ENCODE measurements around the gene TWNK. TPM values are rescaled to one million over a fixed set of nuclear protein-coding genes. Genes with fewer than 3 reads are reported as not detected.
"Not testable (repeated sequence)": the region's sequence is repeated elsewhere in the genome, so short reads cannot be mapped to it uniquely, and the experiment has no call there.

TWNK gene
- total and polyA plus RNA-seq, 7 experiments from 2014 or later: 5.8 to 18.9 (median 14.8) TPM

- no peak overlapping the region for H3K4me3 ChIP-seq (ENCODE audit: low read length)
- ChIA-PET POLR2A (no interaction called here), CTCF (no interaction called here)
- no peaks in the 10 kb centered on the region for H3K27me3 ChIP-seq (ENCODE audit: control insufficient read depth in 2 of 2, insufficient read depth in 2 of 2, low read length in 2 of 2)
- H3K36me3 Mint-ChIP-seq: no peaks in the 10 kb centered on the region
- H3K27ac ChIP-seq (ENCODE audit: low read depth, low read length): no peak overlapping the region
- H3K27me3 Mint-ChIP-seq: peaks cover 0 to 5% (median 0%) of the 10 kb centered on the region in 5 donors
- H3K4me1 ChIP-seq (ENCODE audit: control insufficient read depth in 2 of 2, insufficient read depth in 2 of 2, low read length in 2 of 2): peaks cover 4 to 12% of the 10 kb centered on the region in 2 donors
- DNase-seq (no peak), ATAC-seq (no peak)
- intact Hi-C loops (cut with micrococcal nuclease): no loop called here
- H3K9me3 Mint-ChIP-seq: no peaks in the 10 kb centered on the region
- no peak overlapping the region for H3K4me3 Mint-ChIP-seq
- no peaks in the 10 kb centered on the region for H3K9me3 ChIP-seq (ENCODE audit: control insufficient read depth in 2 of 3, low read length in 3 of 3)
- H3K4me1 Mint-ChIP-seq: peaks cover 4 to 18% (median 14%) of the 10 kb centered on the region in 7 donors
- no peaks in the 10 kb centered on the region for H3K36me3 ChIP-seq (ENCODE audit: control insufficient read depth in 2 of 3, insufficient read depth in 3 of 3, low read length in 3 of 3)
- peak overlapping the region in 1 of 9 donors; percentile 39 for H3K27ac Mint-ChIP-seq
Observed at GRCh38 chr10:100972115-100972903, 15.0 kb upstream of the TWNK start.

DNA sequence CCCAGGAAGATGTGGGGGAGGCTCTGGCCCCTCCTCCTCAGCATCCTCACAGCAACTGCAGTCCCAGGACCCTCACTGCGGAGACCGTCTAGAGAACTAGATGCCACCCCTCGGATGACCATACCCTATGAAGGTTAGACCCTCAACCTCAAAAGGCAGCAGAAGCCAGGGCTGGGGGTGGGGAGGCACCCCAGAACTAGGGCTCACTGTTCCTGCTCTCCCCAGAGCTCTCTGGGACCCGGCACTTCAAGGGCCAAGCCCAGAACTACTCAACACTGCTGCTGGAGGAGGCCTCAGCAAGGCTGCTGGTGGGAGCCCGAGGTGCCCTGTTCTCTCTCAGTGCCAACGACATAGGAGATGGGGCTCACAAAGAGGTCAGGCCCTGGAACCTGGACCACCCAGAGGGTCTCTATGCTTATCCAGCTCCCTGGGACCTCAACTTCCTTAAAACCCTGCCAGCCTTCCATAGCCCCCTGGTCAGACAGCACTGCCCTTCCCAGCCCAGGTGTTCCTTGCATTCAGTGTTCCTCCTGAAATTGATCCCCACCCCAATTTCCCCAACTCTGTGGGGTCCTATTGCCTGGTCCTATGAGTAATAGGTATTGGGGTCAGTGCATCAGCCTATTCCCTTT is 14.3 kb upstream of the TWNK start:
- no peak for ATAC-seq
- no peak overlapping the region for H3K4me3 Mint-ChIP-seq
- no peak for DNase-seq
- no peaks in the 10 kb centered on the region for H3K36me3 Mint-ChIP-seq
- peaks cover 2 to 18% (median 15%) of the 10 kb centered on the region in 7 donors for H3K4me1 Mint-ChIP-seq
- Histone ChIP-seq H3K4me3 (ENCODE audit: low read length) (no peak overlapping the region), H3K27me3 (ENCODE audit: control insufficient read depth in 2 of 2, insufficient read depth in 2 of 2, low read length in 2 of 2) (no peaks in the 10 kb centered on the region), H3K36me3 (ENCODE audit: control insufficient read depth in 2 of 3, insufficient read depth in 3 of 3, low read length in 3 of 3) (no peaks in the 10 kb centered on the region), H3K4me1 (ENCODE audit: control insufficient read depth in 2 of 2, insufficient read depth in 2 of 2, low read length in 2 of 2) (peaks cover 4 to 12% of the 10 kb centered on the region in 2 donors), H3K9me3 (ENCODE audit: control insufficient read depth in 2 of 3, low read length in 3 of 3) (no peaks in the 10 kb centered on the region), H3K27ac (ENCODE audit: low read depth, low read length) (no peak overlapping the region)
- no peaks in the 10 kb centered on the region for H3K9me3 Mint-ChIP-seq
- H3K27ac Mint-ChIP-seq: peak overlapping the region in 1 of 9 donors; percentile 39
- ChIA-PET POLR2A (interaction anchor here (0.7 kb wide), 1 partner anchor 709 kb away, joined by 3 read pairs; no protein-coding TSS in a partner anchor), CTCF (no interaction called here)
- H3K27me3 Mint-ChIP-seq: peaks cover 0 to 5% (median 0%) of the 10 kb centered on the region in 5 donors
- intact Hi-C loops (cut with micrococcal nuclease): no loop called here

- H3K36me3 Mint-ChIP-seq; POLR2A ChIA-PET; intact Hi-C loops (cut with micrococcal nuclease); H3K27me3 Mint-ChIP-seq; H3K27ac Mint-ChIP-seq; H3K9me3 Mint-ChIP-seq; H3K27me3 ChIP-seq (ENCODE audit: control insufficient read depth in 2 of 2, insufficient read depth in 2 of 2, low read length in 2 of 2); H3K4me3 ChIP-seq (ENCODE audit: low read length); ATAC-seq; H3K4me1 ChIP-seq (ENCODE audit: control insufficient read depth in 2 of 2, insufficient read depth in 2 of 2, low read length in 2 of 2); H3K4me1 Mint-ChIP-seq; H3K27ac ChIP-seq (ENCODE audit: low read depth, low read length); H3K4me3 Mint-ChIP-seq; H3K9me3 ChIP-seq (ENCODE audit: control insufficient read depth in 2 of 3, low read length in 3 of 3); DNase-seq: not testable (repeated sequence)
- CTCF ChIA-PET: interaction anchor here (0.7 to 1.0 kb wide), 2 partner anchors 23 to 30 kb away, joined by 3 read pairs; no protein-coding TSS in a partner anchor
- peaks cover 0 to 18% (median 0%) of the 10 kb centered on the region in 3 experiments for H3K36me3 ChIP-seq (ENCODE audit: control insufficient read depth in 2 of 3, insufficient read depth in 3 of 3, low read length in 3 of 3)
Observed at GRCh38 chr10:100975397-100975796, 11.9 kb upstream of the TWNK start.

DNA sequence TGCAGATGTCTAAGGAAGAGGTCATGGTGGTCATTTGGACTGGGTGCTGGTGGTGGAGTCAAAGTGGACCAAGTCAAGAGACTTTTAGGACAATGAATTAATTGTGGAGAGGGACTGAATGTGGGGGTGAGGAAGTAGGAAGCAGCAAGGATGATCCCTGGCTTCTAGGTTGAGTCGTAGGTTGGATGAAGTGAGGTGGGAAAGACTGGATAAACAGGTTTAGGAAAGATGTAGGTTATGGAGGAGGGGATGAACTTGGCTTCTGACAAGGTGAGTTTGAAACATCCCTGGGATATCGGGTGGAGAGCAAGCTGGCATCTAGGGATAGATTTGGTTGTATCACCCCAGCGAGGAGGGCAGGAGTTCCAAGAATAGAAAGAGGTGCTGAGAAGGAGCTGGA is 10.4 kb upstream of the TWNK start:
- H3K9me3 Mint-ChIP-seq: no peaks in the 10 kb centered on the region
- peak overlapping the region in 4 of 9 donors; percentile 2 to 66 (median 38) for H3K27ac Mint-ChIP-seq
- Histone ChIP-seq H3K36me3 (ENCODE audit: control insufficient read depth in 2 of 3, insufficient read depth in 3 of 3, low read length in 3 of 3) (peaks cover 0 to 31% (median 0%) of the 10 kb centered on the region in 3 experiments), H3K4me3 (ENCODE audit: low read length) (no peak overlapping the region), H3K27ac (ENCODE audit: low read depth, low read length) (no peak overlapping the region), H3K27me3 (ENCODE audit: control insufficient read depth in 2 of 2, insufficient read depth in 2 of 2, low read length in 2 of 2) (no peaks in the 10 kb centered on the region), H3K4me1 (ENCODE audit: control insufficient read depth in 2 of 2, insufficient read depth in 2 of 2, low read length in 2 of 2) (no peaks in the 10 kb centered on the region), H3K9me3 (ENCODE audit: control insufficient read depth in 2 of 3, low read length in 3 of 3) (no peaks in the 10 kb centered on the region)
- DNase-seq: no peak
- no peaks in the 10 kb centered on the region for H3K27me3 Mint-ChIP-seq
- CTCF ChIA-PET: interaction anchor here (0.6 kb wide), 2 partner anchors 63 to 467 kb away, joined by 3 to 7 read pairs; no protein-coding TSS in a partner anchor
- ATAC-seq: no peak
- no peak overlapping the region for H3K4me3 Mint-ChIP-seq
- peaks cover 0 to 8% (median 0%) of the 10 kb centered on the region in 7 donors for H3K4me1 Mint-ChIP-seq
- H3K36me3 Mint-ChIP-seq: peaks cover 0 to 18% (median 0%) of the 10 kb centered on the region in 5 donors
- POLR2A ChIA-PET: interaction anchor here (1.2 kb wide), 1 partner anchor 12 kb away, joined by 3 read pairs; no protein-coding TSS in a partner anchor
- intact Hi-C loops (cut with micrococcal nuclease): no loop called here

DNA sequence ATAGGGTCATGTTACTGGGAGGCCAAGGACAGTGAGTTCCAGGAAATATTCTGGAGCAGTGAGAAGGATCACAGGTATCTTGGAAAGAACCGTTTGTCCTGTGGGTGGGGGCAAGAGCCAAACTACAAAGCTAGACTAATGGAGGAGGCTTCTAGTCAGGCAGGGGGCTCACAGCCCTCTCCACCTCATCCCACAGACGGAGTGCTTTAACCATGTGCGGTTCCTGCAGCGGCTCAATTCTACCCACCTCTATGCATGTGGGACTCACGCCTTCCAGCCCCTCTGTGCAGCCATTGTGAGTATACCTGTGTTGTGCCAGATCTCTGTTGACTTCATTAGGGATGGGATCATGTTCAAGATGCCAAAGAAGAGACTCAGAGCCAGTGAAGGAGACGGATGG is 9.9 kb upstream of the TWNK start:
- peaks cover 0 to 23% (median under 1%) of the 10 kb centered on the region in 5 donors for H3K36me3 Mint-ChIP-seq
- no peaks in the 10 kb centered on the region for H3K4me1 ChIP-seq (ENCODE audit: control insufficient read depth in 2 of 2, insufficient read depth in 2 of 2, low read length in 2 of 2)
- no peaks in the 10 kb centered on the region for H3K9me3 Mint-ChIP-seq
- CTCF ChIA-PET: interaction anchor here (0.6 to 1.1 kb wide), 2 partner anchors 39 to 468 kb away, joined by 3 read pairs; no protein-coding TSS in a partner anchor
- POLR2A ChIA-PET: interaction anchor here (1.2 kb wide), 1 partner anchor 13 kb away, joined by 3 read pairs; no protein-coding TSS in a partner anchor
- no peaks in the 10 kb centered on the region for H3K9me3 ChIP-seq (ENCODE audit: control insufficient read depth in 2 of 3, low read length in 3 of 3)
- no peak overlapping the region for H3K4me3 Mint-ChIP-seq
- H3K4me3 ChIP-seq (ENCODE audit: low read length): no peak overlapping the region
- ATAC-seq (no peak), DNase-seq (no peak)
- no peaks in the 10 kb centered on the region for H3K27me3 ChIP-seq (ENCODE audit: control insufficient read depth in 2 of 2, insufficient read depth in 2 of 2, low read length in 2 of 2)
- peaks cover 0 to 12% (median 0%) of the 10 kb centered on the region in 7 donors for H3K4me1 Mint-ChIP-seq
- no peak overlapping the region for H3K27ac ChIP-seq (ENCODE audit: low read depth, low read length)
- H3K36me3 ChIP-seq (ENCODE audit: control insufficient read depth in 2 of 3, insufficient read depth in 3 of 3, low read length in 3 of 3): peaks cover 0 to 31% (median 0%) of the 10 kb centered on the region in 3 experiments
- intact Hi-C loops (cut with micrococcal nuclease): no loop called here
- H3K27ac Mint-ChIP-seq: peak overlapping the region in 1 of 9 donors; percentile 66
- H3K27me3 Mint-ChIP-seq: no peaks in the 10 kb centered on the region

DNA sequence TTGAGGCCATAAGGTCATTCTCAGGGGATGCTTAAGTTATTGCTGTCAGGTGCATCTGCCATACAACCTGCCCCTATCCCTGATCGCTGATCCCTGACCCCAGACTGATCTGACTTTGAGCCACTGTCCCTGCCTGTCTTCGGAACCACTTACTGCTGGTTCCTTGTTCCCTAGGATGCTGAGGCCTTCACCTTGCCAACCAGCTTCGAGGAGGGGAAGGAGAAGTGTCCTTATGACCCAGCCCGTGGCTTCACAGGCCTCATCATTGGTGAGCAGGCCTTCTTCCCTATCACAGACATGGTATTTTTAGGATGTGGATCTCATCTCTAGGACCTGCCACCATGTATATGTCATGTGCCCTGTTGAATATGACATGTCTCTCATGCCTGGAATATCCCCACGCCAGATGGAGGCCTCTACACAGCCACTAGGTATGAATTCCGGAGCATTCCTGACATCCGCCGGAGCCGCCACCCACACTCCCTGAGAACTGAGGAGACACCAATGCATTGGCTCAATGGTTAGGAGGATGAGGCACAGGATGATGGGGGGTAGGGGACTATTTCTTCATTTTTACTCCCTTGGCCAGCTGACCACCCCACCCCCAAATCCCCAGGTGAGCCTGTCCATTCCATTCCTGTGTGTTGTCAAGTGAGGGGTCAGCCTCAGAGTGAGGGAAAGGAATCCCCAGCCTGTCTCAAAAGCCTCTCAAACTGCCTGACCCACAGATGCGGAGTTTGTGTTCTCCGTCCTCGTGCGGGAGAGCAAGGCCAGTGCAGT is 9.0 kb upstream of the TWNK start:
- DNase-seq (no peak), ATAC-seq (no peak)
- Histone ChIP-seq H3K9me3 (ENCODE audit: control insufficient read depth in 2 of 3, low read length in 3 of 3) (no peaks in the 10 kb centered on the region), H3K27me3 (ENCODE audit: control insufficient read depth in 2 of 2, insufficient read depth in 2 of 2, low read length in 2 of 2) (no peaks in the 10 kb centered on the region), H3K4me3 (ENCODE audit: low read length) (no peak overlapping the region), H3K27ac (ENCODE audit: low read depth, low read length) (no peak overlapping the region), H3K4me1 (ENCODE audit: control insufficient read depth in 2 of 2, insufficient read depth in 2 of 2, low read length in 2 of 2) (no peaks in the 10 kb centered on the region), H3K36me3 (ENCODE audit: control insufficient read depth in 2 of 3, insufficient read depth in 3 of 3, low read length in 3 of 3) (peaks cover 0 to 39% (median 0%) of the 10 kb centered on the region in 3 experiments)
- Mint-ChIP-seq H3K4me3 (no peak overlapping the region), H3K9me3 (no peaks in the 10 kb centered on the region), H3K27me3 (no peaks in the 10 kb centered on the region), H3K4me1 (peaks cover 0 to 16% (median 0%) of the 10 kb centered on the region in 7 donors), H3K36me3 (peaks cover 0 to 23% (median 5%) of the 10 kb centered on the region in 5 donors), H3K27ac (peak overlapping the region in 2 of 9 donors; percentile 38 to 58)
- intact Hi-C loops (cut with micrococcal nuclease): no loop called here
- CTCF ChIA-PET: interaction anchor here (1.1 kb wide), 1 partner anchor 38 kb away, joined by 3 read pairs; no protein-coding TSS in a partner anchor
- POLR2A ChIA-PET: no interaction called here

Measured in naive thymus-derived CD4-positive, alpha-beta T cell (primary cell).